Adrenal gland (tissue), 5 donors: ENCODE results near the gene HSPA8.

ENCODE experiments used
- CTCF ChIP-seq, 6 experiments: fragments of 450-650 bp in 4 of 6; fragments of 200-600 bp in 2 of 6; sonication (generic) in 1 of 6; IDR thresholded peaks; 1 replicate in 5 of 6; 2 replicates in 1 of 6; pipeline versions ENCODE4 v1.5.1 to v1.8.0; 2016 to 2021; ENCODE audit warnings: antibody characterized with exemption in 6 of 6, mild to moderate bottlenecking in 2 of 6, moderate library complexity in 1 of 6
- POLR2A ChIP-seq, 2 donors: fragments of 450-650 bp; IDR thresholded peaks; one replicate each; pipeline ENCODE4 v1.6.1; 2017; ENCODE audit warnings: antibody characterized with exemption in 2 of 2, mild to moderate bottlenecking in 2 of 2, moderate library complexity in 1 of 2
- donor health status: DM: no; HTN: no; CAD: no.

- TF ChIP-seq CTCF (IDR thresholded peaks at IDR 0.05) (no peak), POLR2A (IDR thresholded peaks at IDR 0.05) (no peak)
These were observed 42.8 kb upstream of the HSPA8 start for GRCh38 chr11:123104697-123105096.
